HUES6 (cell line): ENCODE measurements around the gene AP2A2.

Experiments
- H3K27ac ChIP-seq: 2 replicates; pipeline ENCODE4 v1.7.0; 2013; ENCODE audit warnings: low read depth, mild to moderate bottlenecking, low read length, inconsistent platforms
- H3K27me3 ChIP-seq: 2 replicates; pipeline ENCODE4 v1.6.1; 2013; ENCODE audit warnings: low read length; ENCODE audit not compliant: control insufficient read depth, insufficient read depth
- H3K36me3 ChIP-seq: 2 replicates; pipeline ENCODE4 v1.6.1; 2013; ENCODE audit warnings: low read length; ENCODE audit not compliant: control insufficient read depth, insufficient read depth
- H3K4me1 ChIP-seq: 2 replicates; pipeline ENCODE4 v1.6.1; 2013; ENCODE audit warnings: low read length; ENCODE audit not compliant: control insufficient read depth, insufficient read depth
- H3K4me3 ChIP-seq: 2 replicates; pipeline ENCODE4 v1.5.1; 2013; ENCODE audit warnings: low read depth, low read length
- H3K9ac ChIP-seq: one replicate; pipeline ENCODE4 v1.6.1; 2013; ENCODE audit warnings: mild to moderate bottlenecking, low read length
- H3K9me3 ChIP-seq: 2 replicates; pipeline ENCODE4 v1.6.1; 2013; ENCODE audit warnings: low read depth, low read length; ENCODE audit not compliant: control insufficient read depth, insufficient read depth

Gene AP2A2

GRCh38 chr11:889687-890475 is 35.8 kb upstream of the AP2A2 start:
- Histone ChIP-seq H3K27me3 (no peaks in the 10 kb centered on the region), H3K4me1 (peaks cover 15% of the 10 kb centered on the region), H3K9me3 (no peaks in the 10 kb centered on the region), H3K36me3 (peaks cover 28% of the 10 kb centered on the region), H3K27ac (no peak overlapping the region), H3K9ac (no peak overlapping the region), H3K4me3 (no peak overlapping the region)

GRCh38 chr11:890794-891540 is 34.7 kb upstream of the AP2A2 start:
- Histone ChIP-seq H3K27me3 (no peaks in the 10 kb centered on the region), H3K9me3 (no peaks in the 10 kb centered on the region), H3K27ac (no peak overlapping the region), H3K9ac (no peak overlapping the region), H3K4me1 (peaks cover 15% of the 10 kb centered on the region), H3K36me3 (peaks cover 28% of the 10 kb centered on the region), H3K4me3 (no peak overlapping the region)

GRCh38 chr11:893008-893654 is 32.5 kb upstream of the AP2A2 start:
- Histone ChIP-seq H3K27me3 (no peaks in the 10 kb centered on the region), H3K27ac (no peak overlapping the region), H3K4me1 (peaks cover 15% of the 10 kb centered on the region), H3K36me3 (peaks cover 12% of the 10 kb centered on the region), H3K9me3 (no peaks in the 10 kb centered on the region), H3K9ac (no peak overlapping the region), H3K4me3 (no peak overlapping the region)

GRCh38 chr11:894575-895201 is 31.0 kb upstream of the AP2A2 start:
- H3K27ac ChIP-seq = no peak overlapping the region
- H3K9me3 ChIP-seq = no peaks in the 10 kb centered on the region
- H3K9ac ChIP-seq = no peak overlapping the region
- no peaks in the 10 kb centered on the region for H3K27me3 ChIP-seq
- no peak overlapping the region for H3K4me3 ChIP-seq
- H3K4me1 ChIP-seq = peaks cover 15% of the 10 kb centered on the region
- peaks cover 23% of the 10 kb centered on the region for H3K36me3 ChIP-seq

GRCh38 chr11:895331-896110 is 30.1 kb upstream of the AP2A2 start:
- H3K9me3 ChIP-seq = no peaks in the 10 kb centered on the region
- H3K36me3 ChIP-seq = peaks cover 31% of the 10 kb centered on the region
- no peak overlapping the region for H3K4me3 ChIP-seq
- H3K9ac ChIP-seq = no peak overlapping the region
- no peak overlapping the region for H3K27ac ChIP-seq
- H3K27me3 ChIP-seq = no peaks in the 10 kb centered on the region
- H3K4me1 ChIP-seq = peaks cover 14% of the 10 kb centered on the region

- Histone ChIP-seq H3K4me3 (no peak overlapping the region), H3K27ac (0 out of 2 replicates have a peak overlapping the region, but pooled peaks have one; percentile 43), H3K4me1 (peaks cover under 1% of the 10 kb centered on the region), H3K9me3 (no peaks in the 10 kb centered on the region), H3K36me3 (peaks cover 46% of the 10 kb centered on the region), H3K27me3 (no peaks in the 10 kb centered on the region), H3K9ac (no peak overlapping the region)
Measured at GRCh38 chr11:897253-898142, 28.2 kb upstream of the AP2A2 start.

GRCh38 chr11:898143-898511 is 27.5 kb upstream of the AP2A2 start:
- Histone ChIP-seq H3K4me1 (no peaks in the 10 kb centered on the region), H3K27me3 (no peaks in the 10 kb centered on the region), H3K4me3 (no peak overlapping the region), H3K27ac (no peak overlapping the region), H3K36me3 (peaks cover 52% of the 10 kb centered on the region), H3K9ac (no peak overlapping the region), H3K9me3 (no peaks in the 10 kb centered on the region)

GRCh38 chr11:898540-899190 is 27.0 kb upstream of the AP2A2 start:
- Histone ChIP-seq H3K36me3 (peaks cover 55% of the 10 kb centered on the region), H3K27ac (no peak overlapping the region), H3K9ac (no peak overlapping the region)

GRCh38 chr11:899724-900123 is 25.9 kb upstream of the AP2A2 start:
- H3K9ac ChIP-seq = no peak overlapping the region
- H3K4me1 ChIP-seq = no peaks in the 10 kb centered on the region
- no peak overlapping the region for H3K27ac ChIP-seq
- H3K36me3 ChIP-seq = peaks cover 66% of the 10 kb centered on the region
- no peaks in the 10 kb centered on the region for H3K27me3 ChIP-seq
- H3K9me3 ChIP-seq = no peaks in the 10 kb centered on the region
- H3K4me3 ChIP-seq = no peak overlapping the region

More at GRCh38 chr11:898540-899190, 27.0 kb upstream of the AP2A2 start:
- Histone ChIP-seq H3K4me3 (no peak overlapping the region), H3K4me1 (no peaks in the 10 kb centered on the region), H3K27me3 (no peaks in the 10 kb centered on the region), H3K9me3 (no peaks in the 10 kb centered on the region)
